Right lobe of liver (tissue), 6 donors: ENCODE data around the gene MSH2. TPM values are rescaled to one million over a fixed set of nuclear protein-coding genes. Genes with fewer than 3 reads are reported as not detected.

Experiments
- ATAC-seq, 4 donors: fragments of 200-7000 bp; cut with Tn5 transposase; one replicate each; pipeline ENCODE4 v1.9.1; 2020; ENCODE audit warnings: mild to moderate bottlenecking in 4 of 4, moderate library complexity in 4 of 4
- DNase-seq, 3 donors: peaks; one replicate each; pipeline ENCODE4 v3.0.0-alpha.2; 2020
- H3K27ac ChIP-seq, 3 donors: fragments of 200-600 bp; one replicate each; pipeline ENCODE4 v1.8.0; 2022
- H3K27me3 ChIP-seq, 2 donors: fragments of 200-600 bp; one replicate each; pipeline ENCODE4 v1.8.0; 2022
- H3K36me3 ChIP-seq, 4 donors: fragments of 200-600 bp; sonication (generic) in 1 of 4; one replicate each; pipeline versions ENCODE4 v1.5.1 to v1.8.0; 2017 to 2022; ENCODE audit warnings: control low read depth in 1 of 4
- H3K4me1 ChIP-seq, 4 donors: fragments of 200-600 bp; sonication (generic) in 1 of 4; one replicate each; pipeline versions ENCODE4 v1.5.1 to v1.8.0; 2017 to 2022; ENCODE audit warnings: control low read depth in 1 of 4
- H3K4me3 ChIP-seq, 3 donors: fragments of 200-600 bp; one replicate each; pipeline ENCODE4 v1.8.0; 2022
- H3K9me3 ChIP-seq, 4 donors: fragments of 200-600 bp; sonication (generic) in 1 of 4; one replicate each; pipeline versions ENCODE4 v1.5.1 to v1.8.0; 2017 to 2022; ENCODE audit warnings: control low read depth in 1 of 4
- POLR2A ChIP-seq: fragments of 450-650 bp; IDR thresholded peaks from one replicate; pipeline ENCODE4 v1.6.1; 2017; ENCODE audit warnings: antibody characterized with exemption, mild to moderate bottlenecking
- WGBS: methylation state at CpG from one replicate; pipeline ENCODE4 v1.1.6; 2018; ENCODE audit warnings: low coverage, low lambda C conversion rate; ENCODE audit not compliant: insufficient coverage; ENCODE audit errors: missing lambda C conversion rate; 5-methylcytosine and 5-hydroxymethylcytosine counted together
- intact Hi-C, 2 donors: fragments of 100-400 bp; cut with DNase I; formaldehyde crosslinking; loops; one replicate each; pipeline versions ENCODE4 v1.11.2 to v1.14.1; 2022
- total RNA-seq, 6 experiments: library from RNA; depleted of rRNA in 2 of 6; stranded (reverse); fragments of >200 nt in 2 of 6; fragmentation: NEBNext Ultra II Directional in 3 of 6; extraction: Animal tissue kit (Norgen Biotek cat#: 25700) in 3 of 6; gene quantifications; one replicate each; pipeline versions ENCODE4 v1.1.0 to v1.2.4, GENCODE V29; 2016 to 2023
- TF ChIP-seq, protein P1 (sequence below), 4 donors: fragments of 200-600 bp in 3 of 4; fragments of 450-650 bp in 1 of 4; IDR thresholded peaks; one replicate each; pipeline versions ENCODE4 v1.5.1 to v1.8.0; 2016 to 2022; ENCODE audit warnings: antibody characterized with exemption in 4 of 4, mild to moderate bottlenecking in 2 of 4
- donor health status: DM: no; HTN: yes; CAD: no.
- donor health status: DM: no; HTN: no; CAD: no.
- donor health status: DM: no; HTN: no; CAD: no.
- donor health status: DM: no; HTN: yes; CAD: no.
- donor health status: DM: no; HTN: yes; CAD: no.

The MSH2 gene
- total RNA-seq, 6 experiments from 2014 or later, result 3.2 to 7.0 (median 5.2) TPM

DNA sequence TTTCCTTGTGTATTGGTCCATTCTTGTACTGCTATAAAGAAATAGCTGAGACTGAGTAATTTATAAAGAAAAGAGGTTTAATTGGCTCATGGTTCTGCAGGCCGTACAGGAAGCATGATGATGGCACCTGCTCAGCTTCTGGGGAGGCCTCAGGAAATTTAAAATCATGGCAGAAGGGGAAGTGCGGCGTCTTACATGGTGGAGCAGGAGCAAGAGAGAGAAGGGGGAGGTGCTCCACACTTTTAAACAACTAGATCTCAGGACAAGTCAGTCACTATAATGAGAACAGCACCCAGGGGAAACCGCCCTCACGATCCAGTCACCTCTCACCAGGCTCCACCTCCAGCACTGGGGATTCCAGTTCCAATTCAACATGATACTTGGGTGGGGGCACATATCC lies 54.3 kb downstream of the MSH2 start:
- H3K4me1 ChIP-seq, result no peaks in the 10 kb centered on the region
- 82% methylated on average over 4 of the region's 5 CpGs for WGBS
- intact Hi-C loops, result no loop called here
- TF ChIP-seq, protein P1, sequence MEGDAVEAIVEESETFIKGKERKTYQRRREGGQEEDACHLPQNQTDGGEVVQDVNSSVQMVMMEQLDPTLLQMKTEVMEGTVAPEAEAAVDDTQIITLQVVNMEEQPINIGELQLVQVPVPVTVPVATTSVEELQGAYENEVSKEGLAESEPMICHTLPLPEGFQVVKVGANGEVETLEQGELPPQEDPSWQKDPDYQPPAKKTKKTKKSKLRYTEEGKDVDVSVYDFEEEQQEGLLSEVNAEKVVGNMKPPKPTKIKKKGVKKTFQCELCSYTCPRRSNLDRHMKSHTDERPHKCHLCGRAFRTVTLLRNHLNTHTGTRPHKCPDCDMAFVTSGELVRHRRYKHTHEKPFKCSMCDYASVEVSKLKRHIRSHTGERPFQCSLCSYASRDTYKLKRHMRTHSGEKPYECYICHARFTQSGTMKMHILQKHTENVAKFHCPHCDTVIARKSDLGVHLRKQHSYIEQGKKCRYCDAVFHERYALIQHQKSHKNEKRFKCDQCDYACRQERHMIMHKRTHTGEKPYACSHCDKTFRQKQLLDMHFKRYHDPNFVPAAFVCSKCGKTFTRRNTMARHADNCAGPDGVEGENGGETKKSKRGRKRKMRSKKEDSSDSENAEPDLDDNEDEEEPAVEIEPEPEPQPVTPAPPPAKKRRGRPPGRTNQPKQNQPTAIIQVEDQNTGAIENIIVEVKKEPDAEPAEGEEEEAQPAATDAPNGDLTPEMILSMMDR (IDR thresholded peaks at IDR 0.05), result no peak
- no peak for TF ChIP-seq POLR2A
- DNase-seq, result no peak
- no peaks in the 10 kb centered on the region for H3K36me3 ChIP-seq
- H3K27ac ChIP-seq, result no peak overlapping the region
- no peak overlapping the region for H3K4me3 ChIP-seq
- H3K9me3 ChIP-seq, result no peaks in the 10 kb centered on the region
- no peak for ATAC-seq
- no peaks in the 10 kb centered on the region for H3K27me3 ChIP-seq

GRCh38 chr2:47459021-47459420 lies 56.1 kb downstream of the MSH2 start:
- intact Hi-C loops, result no loop called here
- ATAC-seq, result peak in 1 of 4 donors; percentile 46

GRCh38 chr2:47460766-47461165 lies 57.8 kb downstream of the MSH2 start:
- TF ChIP-seq, protein P1 (IDR thresholded peaks at IDR 0.05), result no peak
- TF ChIP-seq POLR2A, result no peak
- DNase-seq, result no peak
- Histone ChIP-seq H3K36me3 (peaks cover 0 to 3% (median 2%) of the 10 kb centered on the region in 4 donors), H3K27ac (no peak overlapping the region), H3K4me3 (no peak overlapping the region), H3K9me3 (no peaks in the 10 kb centered on the region), H3K27me3 (no peaks in the 10 kb centered on the region), H3K4me1 (no peaks in the 10 kb centered on the region)
- intact Hi-C loops, result no loop called here
- no peak for ATAC-seq

More at GRCh38 chr2:47459021-47459420, 56.1 kb downstream of the MSH2 start:
- no peak for TF ChIP-seq POLR2A
- TF ChIP-seq, protein P1 (IDR thresholded peaks at IDR 0.05), result no peak
- Histone ChIP-seq H3K27ac (no peak overlapping the region), H3K27me3 (no peaks in the 10 kb centered on the region), H3K4me1 (no peaks in the 10 kb centered on the region), H3K4me3 (no peak overlapping the region), H3K36me3 (peaks cover 0 to 3% (median 1%) of the 10 kb centered on the region in 4 donors), H3K9me3 (no peaks in the 10 kb centered on the region)
- no peak for DNase-seq

DNA sequence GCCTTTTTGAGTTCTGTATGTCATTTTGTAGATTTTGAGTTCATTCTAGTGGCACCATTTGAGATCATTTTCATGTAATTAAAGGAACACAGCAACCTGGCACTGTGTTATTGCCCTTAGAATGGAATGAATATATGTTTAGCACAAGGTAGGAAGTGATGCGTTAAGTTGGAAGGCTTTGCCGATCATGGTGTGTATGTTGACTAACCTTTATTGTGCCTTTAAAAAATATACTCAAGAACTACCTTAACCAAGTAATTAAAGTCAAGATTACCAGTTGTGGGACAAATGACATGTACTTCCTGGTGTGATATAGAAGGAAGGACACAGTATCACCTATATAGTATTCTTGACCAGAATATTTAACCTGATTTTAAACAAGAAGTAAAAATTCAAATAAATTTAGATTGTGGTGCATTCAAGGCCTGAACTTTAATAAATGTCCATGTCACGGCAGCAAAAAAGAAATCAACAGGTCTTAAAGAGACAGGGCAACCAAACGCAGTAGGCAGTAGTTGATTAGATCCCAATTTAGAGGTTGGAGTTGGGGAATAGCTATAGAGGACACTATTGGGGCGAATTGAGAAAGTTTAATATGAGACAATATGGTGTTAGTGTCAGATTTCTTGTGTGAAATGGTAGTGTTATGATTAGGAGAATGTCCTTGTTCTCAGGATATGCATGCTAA lies 68.6 kb downstream of the MSH2 start:
- Histone ChIP-seq H3K27ac (no peak overlapping the region), H3K4me3 (no peak overlapping the region), H3K9me3 (no peaks in the 10 kb centered on the region), H3K27me3 (no peaks in the 10 kb centered on the region), H3K36me3 (peaks cover 0 to 2% (median 0%) of the 10 kb centered on the region in 4 donors), H3K4me1 (no peaks in the 10 kb centered on the region)
- WGBS, result 94% methylated on average over 5 of the region's 5 CpGs
- intact Hi-C loops, result no loop called here
- no peak for DNase-seq
- no peak for ATAC-seq
- TF ChIP-seq, protein P1 (IDR thresholded peaks at IDR 0.05), result no peak
- no peak for TF ChIP-seq POLR2A

DNA sequence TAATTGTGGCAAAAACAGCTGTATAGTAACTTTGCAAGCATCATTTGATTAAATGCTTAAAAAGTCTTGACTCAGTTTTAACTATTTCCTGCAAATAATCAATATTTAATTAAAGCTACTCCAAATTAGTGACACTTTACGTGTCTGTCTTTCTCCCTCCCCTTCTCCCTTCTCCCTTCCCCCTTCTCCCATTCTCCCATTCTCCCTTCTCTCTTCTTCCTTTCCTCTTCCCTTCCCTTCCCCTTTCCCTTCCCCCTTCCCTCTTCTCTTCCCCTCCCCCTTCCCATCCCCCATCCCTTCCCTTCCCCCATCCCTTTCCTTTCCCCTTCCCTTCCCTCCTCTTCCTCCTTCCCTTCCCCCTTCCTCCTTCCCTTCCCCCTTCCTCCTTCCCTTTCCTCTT lies 76.9 kb downstream of the MSH2 start:
- Histone ChIP-seq H3K4me3 (no peak overlapping the region), H3K9me3 (no peaks in the 10 kb centered on the region), H3K4me1 (no peaks in the 10 kb centered on the region), H3K36me3 (no peaks in the 10 kb centered on the region), H3K27ac (no peak overlapping the region), H3K27me3 (no peaks in the 10 kb centered on the region)
- TF ChIP-seq, protein P1 (IDR thresholded peaks at IDR 0.05), result no peak
- TF ChIP-seq POLR2A, result no peak
- 100% methylated on average over 1 of the region's 1 CpG for WGBS
- intact Hi-C loops, result no loop called here
- no peak for DNase-seq
- ATAC-seq, result no peak
